ENCODE measurements around the gene SIM1. TPM values are rescaled to one million over a fixed set of nuclear protein-coding genes. Genes with fewer than 3 reads are reported as not detected.
A peak's percentile ranks its signal among the peaks of the same experiment; 100 is the strongest.

SIM1 gene
- total RNA-seq, 1 donor from 2014 or later = not detected

GRCh38 chr6:100465701-100466409 is 1.1 kb upstream of the SIM1 start:
- Mint-ChIP-seq H3K4me1 (ENCODE audit: low read depth, unreplicated experiment) (no peaks in the 10 kb centered on the region), H3K4me3 (ENCODE audit: unreplicated experiment) (peak overlapping the region; percentile 50), H3K27ac (ENCODE audit: unreplicated experiment) (peak overlapping the region; percentile 75), H3K9me3 (ENCODE audit: unreplicated experiment) (peaks cover 20% of the 10 kb centered on the region), H3K36me3 (ENCODE audit: low read depth, unreplicated experiment) (peaks cover 2% of the 10 kb centered on the region), H3K27me3 (ENCODE audit: low read depth, unreplicated experiment) (peaks cover 89% of the 10 kb centered on the region)
- DNase-seq (ENCODE audit: low read depth) (no peak), FAIRE-seq (peak; percentile 5)
- Histone ChIP-seq H3K36me3 (ENCODE audit: insufficient read depth, low read length) (no peaks in the 10 kb centered on the region), H3K4me3 (ENCODE audit: insufficient read depth, low read depth, low read length) (no peak overlapping the region), H2AFZ (ENCODE audit: low read depth, low read length) (no peak overlapping the region), H3K79me2 (ENCODE audit: insufficient read depth, low read length) (no peaks in the 10 kb centered on the region), H3K4me1 (ENCODE audit: insufficient read depth, low read length) (peaks cover 3% of the 10 kb centered on the region), H3K27me3 (ENCODE audit: insufficient read depth, low read length) (peaks cover 100% of the 10 kb centered on the region), H3K4me2 (ENCODE audit: low read length) (peak overlapping the region; percentile 79), H3K9ac (ENCODE audit: low read length) (no peak overlapping the region), H3K27ac (ENCODE audit: low read depth, low read length) (no peak overlapping the region), H4K20me1 (ENCODE audit: insufficient read depth, low read length) (peaks cover 14% of the 10 kb centered on the region), H3K9me3 (ENCODE audit: insufficient read depth, low read depth, low read length) (peaks cover 13% of the 10 kb centered on the region)
- TF ChIP-seq CTCF (IDR thresholded peaks at IDR 0.05; ENCODE audit: insufficient read depth, low read depth, low read length) (no peak), EZH2 (IDR thresholded peaks at IDR 0.05; ENCODE audit: insufficient read depth, low read length) (no peak)

- H3K27ac ChIP-seq (ENCODE audit: low read depth, low read length) = no peak overlapping the region
- H4K20me1 ChIP-seq (ENCODE audit: insufficient read depth, low read length) = peaks cover 14% of the 10 kb centered on the region
- peak overlapping the region; percentile 40 for H3K4me3 ChIP-seq (ENCODE audit: insufficient read depth, low read depth, low read length)
- H3K27me3 ChIP-seq (ENCODE audit: insufficient read depth, low read length) = peaks cover 100% of the 10 kb centered on the region
- Mint-ChIP-seq H3K27me3 (ENCODE audit: low read depth, unreplicated experiment) (peaks cover 91% of the 10 kb centered on the region), H3K36me3 (ENCODE audit: low read depth, unreplicated experiment) (peaks cover 2% of the 10 kb centered on the region), H3K9me3 (ENCODE audit: unreplicated experiment) (peaks cover 20% of the 10 kb centered on the region), H3K4me1 (ENCODE audit: low read depth, unreplicated experiment) (no peaks in the 10 kb centered on the region), H3K27ac (ENCODE audit: unreplicated experiment) (no peak overlapping the region), H3K4me3 (ENCODE audit: unreplicated experiment) (no peak overlapping the region)
- FAIRE-seq (no peak), DNase-seq (ENCODE audit: low read depth) (no peak)
- H3K9ac ChIP-seq (ENCODE audit: low read length) = no peak overlapping the region
- H3K79me2 ChIP-seq (ENCODE audit: insufficient read depth, low read length) = no peaks in the 10 kb centered on the region
- no peaks in the 10 kb centered on the region for H3K36me3 ChIP-seq (ENCODE audit: insufficient read depth, low read length)
- peaks cover 3% of the 10 kb centered on the region for H3K4me1 ChIP-seq (ENCODE audit: insufficient read depth, low read length)
- peak overlapping the region; percentile 19 for H2AFZ ChIP-seq (ENCODE audit: low read depth, low read length)
- TF ChIP-seq EZH2 (IDR thresholded peaks at IDR 0.05; ENCODE audit: insufficient read depth, low read length) (no peak), CTCF (IDR thresholded peaks at IDR 0.05; ENCODE audit: insufficient read depth, low read depth, low read length) (no peak)
- peaks cover 11% of the 10 kb centered on the region for H3K9me3 ChIP-seq (ENCODE audit: insufficient read depth, low read depth, low read length)
- peak overlapping the region; percentile 79 for H3K4me2 ChIP-seq (ENCODE audit: low read length)
Observed at GRCh38 chr6:100464162-100464851, 414 bp downstream of the SIM1 start.

Data from astrocyte (in vitro differentiated cells and primary cell).